Measurements from ENCODE around the gene BRINP1.
A peak's percentile ranks its signal among the peaks of the same experiment; 100 is the strongest.

Gene BRINP1

DNA sequence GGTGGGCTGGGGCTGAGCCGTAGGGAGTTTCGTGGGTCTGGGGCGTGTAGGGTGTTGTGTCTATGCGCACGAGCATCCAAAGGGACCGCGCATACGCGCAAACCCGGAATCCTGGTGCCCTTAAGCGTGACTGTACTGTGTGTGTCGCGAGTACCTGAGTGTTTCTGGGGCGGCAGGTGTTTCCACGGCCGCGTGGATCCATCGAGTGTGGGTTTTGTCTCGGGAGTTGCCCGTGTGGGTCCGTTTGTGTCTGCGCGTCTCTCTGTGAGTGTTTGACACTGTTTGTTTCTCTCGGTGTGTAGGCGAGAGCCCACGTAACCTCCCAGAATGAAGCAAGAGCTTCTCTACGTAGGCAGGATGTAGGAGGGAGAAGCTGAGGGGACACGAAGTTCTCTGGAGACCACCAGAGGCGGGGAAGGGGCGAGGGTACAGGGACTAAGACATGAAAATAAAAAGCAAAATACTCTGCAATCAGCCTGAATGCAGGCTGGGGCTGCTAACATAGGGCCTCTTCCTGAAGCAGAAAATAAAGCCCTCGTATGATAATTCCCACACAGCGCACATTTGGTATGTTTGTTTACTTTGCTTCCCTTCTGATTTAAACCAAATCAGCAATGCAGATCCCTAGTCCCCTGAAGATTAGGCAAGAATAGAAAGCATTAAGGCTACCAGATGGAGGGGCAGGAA, 588 bp upstream of the BRINP1 start:
- Histone ChIP-seq H3K36me3 (ENCODE audit: control insufficient read depth, insufficient read depth, low read length, severe bottlenecking) (no peaks in the 10 kb centered on the region), H3K4me1 (ENCODE audit: control insufficient read depth, insufficient read depth, low read length) (peaks cover 12% of the 10 kb centered on the region), H3K4me3 (ENCODE audit: low read length) (peak overlapping the region; percentile 90), H3K9ac (ENCODE audit: low read length) (peak overlapping the region; percentile 51), H3K9me3 (ENCODE audit: control insufficient read depth, low read length) (no peaks in the 10 kb centered on the region), H3K27me3 (replicated peaks; ENCODE audit: control insufficient read depth, insufficient read depth, low read length) (peaks cover 12% of the 10 kb centered on the region)
- no peak for DNase-seq (ENCODE audit: low read depth)

DNA sequence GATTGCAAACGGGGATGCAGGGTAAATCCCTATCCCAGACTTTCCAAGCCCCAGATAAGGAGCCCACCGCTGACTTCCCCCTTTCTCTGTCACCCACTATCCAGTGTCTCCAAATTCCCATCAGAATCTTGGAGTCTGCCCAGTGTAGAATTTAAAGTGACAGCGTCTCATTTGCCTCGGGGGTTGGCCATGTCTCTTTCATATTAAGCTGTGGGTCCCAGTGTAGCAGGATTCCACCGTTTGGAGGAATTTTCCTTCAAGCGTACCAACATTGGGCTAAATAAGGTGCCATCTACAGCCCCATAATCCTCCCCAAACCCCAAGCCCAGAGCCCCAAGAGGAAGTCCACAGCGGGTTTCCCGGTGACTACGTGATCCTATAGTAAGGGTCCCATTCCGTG, 1.1 kb downstream of the BRINP1 start:
- peaks cover 12% of the 10 kb centered on the region for H3K4me1 ChIP-seq (ENCODE audit: control insufficient read depth, insufficient read depth, low read length)
- H3K9me3 ChIP-seq (ENCODE audit: control insufficient read depth, low read length), result no peaks in the 10 kb centered on the region
- H3K4me3 ChIP-seq (ENCODE audit: low read length), result peak overlapping the region; percentile 90
- peaks cover 9% of the 10 kb centered on the region for H3K27me3 ChIP-seq (replicated peaks; ENCODE audit: control insufficient read depth, insufficient read depth, low read length)
- no peaks in the 10 kb centered on the region for H3K36me3 ChIP-seq (ENCODE audit: control insufficient read depth, insufficient read depth, low read length, severe bottlenecking)
- DNase-seq (ENCODE audit: low read depth), result no peak
- H3K9ac ChIP-seq (ENCODE audit: low read length), result peak overlapping the region; percentile 65

DNA sequence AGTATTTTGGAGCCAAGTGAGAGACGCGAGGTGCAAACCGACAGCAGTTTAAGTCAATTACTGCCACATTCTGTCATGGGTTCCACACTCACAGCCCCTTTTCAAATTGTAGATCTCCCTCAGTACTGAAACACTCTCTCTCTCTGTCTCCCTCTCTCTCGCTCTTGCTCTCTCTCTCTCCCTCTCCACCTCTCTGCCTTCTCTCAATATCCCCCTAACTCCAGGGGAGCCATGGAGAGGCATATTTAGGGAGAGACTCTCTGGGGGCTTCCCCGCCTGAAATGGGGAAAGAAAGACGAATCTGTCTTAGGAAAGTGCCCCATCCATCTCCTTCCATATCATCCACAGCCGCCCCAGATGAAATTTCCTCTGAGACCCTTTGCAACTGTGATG, 1.6 kb downstream of the BRINP1 start:
- no peaks in the 10 kb centered on the region for H3K36me3 ChIP-seq (ENCODE audit: control insufficient read depth, insufficient read depth, low read length, severe bottlenecking)
- H3K27me3 ChIP-seq (replicated peaks; ENCODE audit: control insufficient read depth, insufficient read depth, low read length), result peaks cover 9% of the 10 kb centered on the region
- peaks cover 12% of the 10 kb centered on the region for H3K4me1 ChIP-seq (ENCODE audit: control insufficient read depth, insufficient read depth, low read length)
- no peaks in the 10 kb centered on the region for H3K9me3 ChIP-seq (ENCODE audit: control insufficient read depth, low read length)
- peak overlapping the region; percentile 90 for H3K4me3 ChIP-seq (ENCODE audit: low read length)
- H3K9ac ChIP-seq (ENCODE audit: low read length), result peak overlapping the region; percentile 65
- no peak for DNase-seq (ENCODE audit: low read depth)

DNA sequence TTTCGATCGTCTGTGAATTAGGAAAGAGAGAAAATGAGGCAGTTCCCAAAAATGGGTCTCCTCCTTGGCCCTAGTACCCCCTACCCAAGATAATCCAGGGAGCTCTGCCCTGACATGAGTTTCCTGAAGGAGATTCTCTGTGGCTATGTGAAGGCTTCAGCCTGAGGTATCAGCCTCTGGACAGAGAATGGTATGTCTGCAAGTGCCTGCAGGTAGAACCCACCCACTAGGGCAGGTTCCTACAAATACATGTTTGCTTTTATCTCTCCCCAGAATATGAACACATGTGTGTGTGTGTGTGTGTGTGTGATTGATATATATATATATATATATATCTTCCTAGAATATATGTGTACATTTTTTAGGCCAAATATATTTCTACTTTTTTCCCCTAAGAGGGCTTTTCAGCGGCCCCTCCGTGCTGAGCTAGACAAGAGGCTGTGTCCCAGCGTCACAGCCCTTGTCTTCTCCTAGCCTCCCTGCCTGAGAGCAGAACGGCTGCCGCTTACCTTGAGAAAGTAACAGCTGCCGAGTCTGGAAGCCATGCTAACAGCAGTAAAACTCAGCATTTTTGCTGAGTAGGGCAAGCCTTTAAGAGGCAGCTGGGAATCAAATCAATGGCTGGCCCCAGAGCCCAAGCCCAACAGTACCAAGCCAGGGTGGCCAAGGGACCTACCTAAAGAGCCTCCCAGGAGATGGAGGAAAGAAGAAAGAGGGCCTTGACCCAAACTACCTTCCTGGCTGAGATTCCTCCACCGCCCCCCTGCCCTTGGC, 2.1 kb downstream of the BRINP1 start:
- Histone ChIP-seq H3K4me3 (ENCODE audit: low read length) (peak overlapping the region; percentile 90), H3K27me3 (replicated peaks; ENCODE audit: control insufficient read depth, insufficient read depth, low read length) (peaks cover 9% of the 10 kb centered on the region), H3K4me1 (ENCODE audit: control insufficient read depth, insufficient read depth, low read length) (peaks cover 12% of the 10 kb centered on the region), H3K36me3 (ENCODE audit: control insufficient read depth, insufficient read depth, low read length, severe bottlenecking) (no peaks in the 10 kb centered on the region), H3K9ac (ENCODE audit: low read length) (peak overlapping the region; percentile 65), H3K9me3 (ENCODE audit: control insufficient read depth, low read length) (no peaks in the 10 kb centered on the region)
- no peak for DNase-seq (ENCODE audit: low read depth)

DNA sequence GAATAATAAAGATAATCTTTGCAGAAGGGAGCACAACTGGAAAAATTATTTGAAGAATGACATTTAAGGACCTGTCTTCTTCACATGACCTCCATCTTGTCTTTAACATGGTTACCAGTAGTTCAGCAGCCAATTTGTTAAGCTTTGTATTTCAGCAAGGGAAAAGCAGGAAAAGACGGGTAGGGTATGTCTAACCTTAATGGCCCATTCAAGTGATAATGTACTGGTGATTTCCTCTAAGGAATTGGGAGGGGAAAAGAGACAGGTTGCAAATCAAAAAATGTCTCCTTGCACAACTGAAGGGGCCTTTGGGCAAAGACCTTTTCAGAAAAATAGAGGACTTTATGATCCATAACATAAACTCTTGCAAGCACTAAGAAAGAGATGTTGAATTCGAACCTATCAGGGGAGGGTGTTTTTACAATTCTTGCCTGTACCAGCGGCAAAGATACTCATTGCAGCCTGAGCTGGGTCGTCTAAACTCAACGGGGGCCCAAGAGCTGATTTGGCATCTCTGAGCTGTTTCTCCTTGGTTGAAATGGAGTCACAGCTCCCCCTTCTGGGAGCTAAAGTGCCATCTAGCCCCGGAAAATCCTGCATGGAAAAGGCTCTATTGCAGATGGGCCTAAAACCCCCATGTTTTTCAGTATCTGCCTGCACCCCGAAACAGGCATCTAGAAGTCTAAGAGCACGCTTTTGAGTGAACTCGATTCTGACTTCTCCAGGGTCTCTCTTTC, 3.8 kb downstream of the BRINP1 start:
- Histone ChIP-seq H3K9me3 (ENCODE audit: control insufficient read depth, low read length) (no peaks in the 10 kb centered on the region), H3K4me3 (ENCODE audit: low read length) (no peak overlapping the region), H3K9ac (ENCODE audit: low read length) (no peak overlapping the region), H3K4me1 (ENCODE audit: control insufficient read depth, insufficient read depth, low read length) (peaks cover 12% of the 10 kb centered on the region), H3K27me3 (replicated peaks; ENCODE audit: control insufficient read depth, insufficient read depth, low read length) (peaks cover 12% of the 10 kb centered on the region), H3K36me3 (ENCODE audit: control insufficient read depth, insufficient read depth, low read length, severe bottlenecking) (no peaks in the 10 kb centered on the region)
- DNase-seq (ENCODE audit: low read depth), result peak; percentile 57

DNA sequence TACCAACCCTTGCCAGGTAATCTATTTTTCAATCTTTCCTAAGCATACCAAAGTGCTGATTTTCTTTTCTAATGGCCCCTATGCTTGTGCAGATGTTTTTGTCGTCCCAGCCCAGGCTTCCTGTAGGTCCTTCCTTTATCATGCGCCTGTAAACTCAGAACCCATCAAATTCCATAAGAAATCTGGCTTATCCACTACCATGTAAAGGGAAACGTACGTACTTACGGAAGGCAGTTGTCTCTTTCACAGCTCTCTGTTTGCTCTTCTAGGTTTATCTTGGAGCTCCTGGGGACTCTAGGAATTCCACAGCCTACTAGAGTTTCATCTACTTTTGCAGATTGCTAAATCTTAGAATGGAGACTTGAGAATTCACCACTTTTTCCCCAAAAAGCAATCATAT, 9.0 kb downstream of the BRINP1 start:
- DNase-seq (ENCODE audit: low read depth), result no peak
- Histone ChIP-seq H3K9ac (ENCODE audit: low read length) (no peak overlapping the region), H3K9me3 (ENCODE audit: control insufficient read depth, low read length) (no peaks in the 10 kb centered on the region), H3K36me3 (ENCODE audit: control insufficient read depth, insufficient read depth, low read length, severe bottlenecking) (no peaks in the 10 kb centered on the region), H3K4me1 (ENCODE audit: control insufficient read depth, insufficient read depth, low read length) (peaks cover 5% of the 10 kb centered on the region), H3K4me3 (ENCODE audit: low read length) (no peak overlapping the region), H3K27me3 (replicated peaks; ENCODE audit: control insufficient read depth, insufficient read depth, low read length) (peaks cover 3% of the 10 kb centered on the region)

DNA sequence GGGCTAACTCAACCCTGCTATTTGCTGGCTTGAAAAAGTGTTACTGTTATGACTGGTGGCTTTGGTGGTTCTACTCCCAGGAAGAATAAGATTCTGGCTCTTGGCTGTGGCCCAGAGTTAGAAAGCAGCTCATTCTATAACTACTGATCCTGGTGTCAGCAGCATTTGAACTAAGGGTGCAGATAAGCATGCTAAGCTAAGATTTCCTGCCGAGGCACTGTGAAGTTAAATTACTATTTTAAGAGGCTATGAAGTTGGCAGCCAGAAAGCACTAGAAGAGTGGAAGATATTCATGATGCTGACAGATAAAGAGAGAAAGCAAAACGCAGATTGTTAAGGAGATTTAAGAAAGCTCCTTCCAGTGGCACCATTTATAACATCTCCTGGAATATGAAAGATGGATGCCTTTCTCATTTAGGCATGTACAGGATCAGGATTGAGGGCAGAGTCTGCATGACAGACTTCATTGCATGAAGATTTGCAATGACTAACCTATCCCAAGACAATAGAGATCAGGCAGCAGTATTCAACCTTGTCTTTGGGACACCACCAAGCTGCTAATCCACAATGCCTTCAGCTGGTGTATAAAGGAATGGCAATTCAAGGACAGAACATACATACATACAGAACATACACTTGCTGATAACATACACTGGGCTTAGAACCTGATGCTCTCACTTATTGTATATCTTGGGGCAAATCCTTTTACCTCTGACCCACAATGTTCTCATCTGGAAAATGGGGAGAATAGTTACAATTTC, 11.7 kb downstream of the BRINP1 start:
- no peak overlapping the region for H3K4me3 ChIP-seq (ENCODE audit: low read length)
- H3K27me3 ChIP-seq (replicated peaks; ENCODE audit: control insufficient read depth, insufficient read depth, low read length), result peaks cover 3% of the 10 kb centered on the region
- no peak overlapping the region for H3K9ac ChIP-seq (ENCODE audit: low read length)
- H3K9me3 ChIP-seq (ENCODE audit: control insufficient read depth, low read length), result no peaks in the 10 kb centered on the region
- no peak for DNase-seq (ENCODE audit: low read depth)
- H3K4me1 ChIP-seq (ENCODE audit: control insufficient read depth, insufficient read depth, low read length), result peaks cover 5% of the 10 kb centered on the region
- no peaks in the 10 kb centered on the region for H3K36me3 ChIP-seq (ENCODE audit: control insufficient read depth, insufficient read depth, low read length, severe bottlenecking)

DNA sequence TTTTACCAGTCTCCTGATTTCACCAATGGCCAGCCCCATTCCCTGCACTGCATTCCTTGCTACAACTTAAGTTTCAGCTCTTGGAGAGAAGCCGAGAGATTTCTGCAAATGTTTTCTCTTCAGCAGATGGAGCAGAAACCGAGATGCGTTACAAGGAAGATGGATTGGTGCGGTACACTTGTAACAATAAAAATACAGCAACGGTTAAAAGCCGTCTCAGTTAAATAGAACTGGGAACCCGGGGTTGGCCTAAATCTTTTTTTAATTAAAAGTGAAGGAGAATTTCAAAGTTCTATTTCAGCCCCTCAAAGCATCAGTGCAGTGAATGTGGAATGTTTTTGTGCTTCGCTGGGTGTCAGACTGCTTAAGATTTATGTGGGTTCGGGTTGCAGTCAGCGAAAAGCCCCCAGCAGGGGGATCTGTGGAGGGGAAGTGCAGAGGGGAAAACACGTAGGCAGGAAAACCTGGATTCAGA, 19.8 kb downstream of the BRINP1 start:
- peak overlapping the region; percentile 5 for H3K4me3 ChIP-seq (ENCODE audit: low read length)

DNA sequence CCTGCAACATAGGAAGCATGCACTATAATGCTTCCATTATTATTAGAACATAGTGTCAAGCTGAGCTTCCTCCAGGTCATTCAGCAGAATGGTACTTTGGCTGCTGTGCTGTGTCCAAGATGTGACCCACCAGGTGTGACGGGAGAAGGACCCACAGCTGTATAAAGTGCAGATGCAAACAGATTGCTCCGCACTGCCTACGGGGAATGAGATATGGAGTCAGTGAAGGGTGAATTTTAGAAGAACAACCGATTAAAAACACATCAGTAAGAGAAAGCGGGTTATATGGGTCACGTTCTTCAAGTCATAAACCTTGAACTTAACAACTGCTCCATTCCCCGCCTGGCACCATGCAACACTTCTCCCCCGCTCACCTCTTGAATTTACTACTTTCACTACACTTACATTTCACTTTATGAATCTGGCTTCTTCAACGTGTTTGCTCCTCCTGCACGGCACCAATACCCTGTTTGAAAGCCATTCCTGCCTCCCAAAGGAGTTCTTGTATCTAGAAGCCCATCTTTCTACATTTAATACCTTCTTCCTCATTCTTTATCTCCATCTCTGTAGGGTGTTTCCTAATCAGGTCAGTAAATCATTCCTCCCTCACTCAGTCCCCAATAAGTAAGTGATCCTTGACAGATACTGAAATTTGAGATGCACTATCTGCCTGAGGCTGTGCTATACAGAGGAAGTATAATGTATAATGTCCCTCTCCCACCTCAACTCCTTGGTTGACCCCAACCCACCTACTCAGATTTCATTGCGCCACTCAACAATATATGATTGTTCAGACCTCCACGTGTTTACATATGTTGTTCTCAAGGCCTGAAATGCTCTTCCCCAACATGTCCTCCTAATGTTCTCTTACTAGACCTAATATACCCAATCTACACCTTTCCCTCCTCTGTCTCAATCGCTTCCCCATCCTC, 25.9 kb downstream of the BRINP1 start:
- H3K27me3 ChIP-seq (replicated peaks; ENCODE audit: control insufficient read depth, insufficient read depth, low read length), result no peaks in the 10 kb centered on the region
- no peaks in the 10 kb centered on the region for H3K9me3 ChIP-seq (ENCODE audit: control insufficient read depth, low read length)
- no peak overlapping the region for H3K9ac ChIP-seq (ENCODE audit: low read length)
- H3K36me3 ChIP-seq (ENCODE audit: control insufficient read depth, insufficient read depth, low read length, severe bottlenecking), result no peaks in the 10 kb centered on the region
- no peaks in the 10 kb centered on the region for H3K4me1 ChIP-seq (ENCODE audit: control insufficient read depth, insufficient read depth, low read length)
- H3K4me3 ChIP-seq (ENCODE audit: low read length), result no peak overlapping the region
- no peak for DNase-seq (ENCODE audit: low read depth)

More for the DNA sequence above, 19.8 kb downstream of the BRINP1 start:
- no peak for DNase-seq (ENCODE audit: low read depth)
- Histone ChIP-seq H3K9me3 (ENCODE audit: control insufficient read depth, low read length) (no peaks in the 10 kb centered on the region), H3K4me1 (ENCODE audit: control insufficient read depth, insufficient read depth, low read length) (peaks cover 11% of the 10 kb centered on the region), H3K9ac (ENCODE audit: low read length) (no peak overlapping the region), H3K27me3 (replicated peaks; ENCODE audit: control insufficient read depth, insufficient read depth, low read length) (no peaks in the 10 kb centered on the region), H3K36me3 (ENCODE audit: control insufficient read depth, insufficient read depth, low read length, severe bottlenecking) (no peaks in the 10 kb centered on the region)

DNA sequence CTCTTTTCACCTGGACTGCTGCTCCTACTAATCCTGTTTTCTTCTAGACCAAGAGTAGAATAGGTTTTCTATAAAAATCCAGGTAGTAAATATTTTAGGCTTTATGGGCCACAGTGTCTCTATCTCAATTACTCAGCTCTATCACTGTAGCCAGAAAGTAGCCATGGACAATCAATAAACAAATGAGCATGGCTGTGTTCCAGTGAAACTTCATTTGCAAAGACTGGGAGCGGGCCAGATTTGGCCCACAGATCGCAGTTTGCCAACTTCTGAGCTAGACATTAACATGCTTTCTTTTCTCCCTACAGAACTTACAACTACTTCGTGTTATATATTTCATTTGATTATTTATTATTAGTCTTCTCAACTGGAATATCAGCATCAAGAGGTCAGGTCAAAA, 30.2 kb downstream of the BRINP1 start:
- no peak for DNase-seq (ENCODE audit: low read depth)
- Histone ChIP-seq H3K9me3 (ENCODE audit: control insufficient read depth, low read length) (no peaks in the 10 kb centered on the region), H3K4me3 (ENCODE audit: low read length) (no peak overlapping the region), H3K27me3 (replicated peaks; ENCODE audit: control insufficient read depth, insufficient read depth, low read length) (no peaks in the 10 kb centered on the region), H3K9ac (ENCODE audit: low read length) (no peak overlapping the region), H3K36me3 (ENCODE audit: control insufficient read depth, insufficient read depth, low read length, severe bottlenecking) (no peaks in the 10 kb centered on the region), H3K4me1 (ENCODE audit: control insufficient read depth, insufficient read depth, low read length) (peaks cover 11% of the 10 kb centered on the region)

All from adipocyte (in vitro differentiated cells).